22Rv1 (cell line): Measurements from ENCODE around the gene ZNF878.

Experiments used
- H3K27ac ChIP-seq: fragments of 450-650 bp; 2 replicates; pipeline ENCODE4 v1.5.1; 2017
- CTCF ChIP-seq: fragments of 450-650 bp; IDR thresholded peaks from 2 replicates; pipeline ENCODE4 v1.5.1; 2017; ENCODE audit warnings: mild to moderate bottlenecking
- ZFX ChIP-seq: fragments of 450-650 bp; IDR thresholded peaks from 2 replicates; pipeline ENCODE4 v1.6.1; 2017; ENCODE audit warnings: antibody characterized with exemption, borderline replicate concordance

The ZNF878 gene

GRCh38 chr19:12052497-12053169 lies at the start of gene ZNF878:
Gene ZNF878, minus strand, starts transcription at chr19:12052961. Its CDS starts 160 bp downstream, at chr19:12052801.
- peak within 1 kb of the TSS; percentile 66 for H3K27ac ChIP-seq
- peak; percentile 36; the same call in 1 of the 2 replicates for TF ChIP-seq CTCF
- TF ChIP-seq ZFX = no peak

- TF ChIP-seq CTCF = no peak
- no peak for TF ChIP-seq ZFX
- no peak overlapping the region for H3K27ac ChIP-seq
These were observed 45.3 kb upstream of the ZNF878 start for GRCh38 chr19:12098040-12098439.

GRCh38 chr19:12095111-12095790 lies 42.5 kb upstream of the ZNF878 start:
- TF ChIP-seq CTCF (no peak), ZFX (no peak)
- no peak overlapping the region for H3K27ac ChIP-seq

- no peak for TF ChIP-seq ZFX
- no peak for TF ChIP-seq CTCF
- H3K27ac ChIP-seq = no peak overlapping the region
These were observed 41.0 kb upstream of the ZNF878 start for GRCh38 chr19:12093777-12094176.

GRCh38 chr19:12092956-12093355 lies 40.2 kb upstream of the ZNF878 start:
- H3K27ac ChIP-seq = no peak overlapping the region
- TF ChIP-seq CTCF = no peak
- TF ChIP-seq ZFX = no peak

GRCh38 chr19:12092065-12092867 lies 39.5 kb upstream of the ZNF878 start:
- TF ChIP-seq ZFX (no peak), CTCF (no peak)
- H3K27ac ChIP-seq = no peak overlapping the region
